HTR-8/SVneo (cell line): Measurements from ENCODE around the gene FGGY.

Experiments used
- DNase-seq: peaks from one replicate; pipeline ENCODE4 v3.0.0; 2011; ENCODE audit warnings: low spot score, mixed read lengths; ENCODE audit not compliant: insufficient read length
- FAIRE-seq: peaks from 2 replicates; lab custom pipeline; 2011; peaks lifted over from hg19 to GRCh38; lab: Jason Lieb, UNC

The FGGY gene

DNA sequence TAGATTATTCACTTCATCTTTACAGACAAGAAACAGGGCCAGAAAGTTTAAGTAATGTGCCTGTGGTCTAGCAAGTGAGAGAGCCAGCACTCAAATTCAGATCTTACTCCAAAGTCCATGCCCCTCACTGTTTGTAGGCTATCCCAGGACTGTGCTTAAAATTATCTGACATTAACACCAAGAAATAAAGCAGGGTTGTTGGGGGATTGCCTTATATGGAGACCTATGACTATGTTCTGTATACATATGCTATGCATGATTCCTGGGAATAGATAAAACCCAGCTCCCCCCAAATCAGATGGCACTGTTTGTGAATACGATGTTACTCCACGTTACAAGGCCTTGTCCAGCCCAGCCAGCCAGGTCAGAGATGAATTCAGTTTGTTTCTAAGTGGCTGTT, 386.3 kb downstream of the FGGY start:
- FAIRE-seq (no peak), DNase-seq (no peak)

DNA sequence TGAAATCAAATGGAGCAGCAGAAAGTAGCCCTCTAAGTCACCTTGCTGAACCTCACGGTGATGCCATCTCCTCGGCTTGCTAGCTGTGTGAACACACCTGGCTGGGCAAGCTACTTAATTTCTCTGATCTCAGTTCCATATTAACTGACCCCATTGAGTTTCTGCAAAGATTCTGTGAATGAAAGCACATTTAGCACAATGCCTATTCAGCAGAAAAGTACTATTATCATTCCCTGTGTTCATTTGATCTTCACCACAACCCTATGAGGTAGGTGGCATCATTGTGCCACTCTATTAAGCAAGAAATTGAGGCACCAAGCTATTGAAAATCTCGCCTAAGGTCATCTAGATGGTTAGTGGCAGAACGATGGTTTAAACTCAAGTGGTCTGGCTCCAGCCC, 387.8 kb downstream of the FGGY start:
- DNase-seq (no peak), FAIRE-seq (no peak)

- FAIRE-seq: no peak
Observed at GRCh38 chr1:59685101-59685500, 388.2 kb downstream of the FGGY start.

GRCh38 chr1:59685666-59686065, 388.8 kb downstream of the FGGY start:
- no peak for FAIRE-seq
- no peak for DNase-seq

More at GRCh38 chr1:59685101-59685500, 388.2 kb downstream of the FGGY start:
- DNase-seq: no peak

- no peak for DNase-seq
- FAIRE-seq: no peak
Observed at GRCh38 chr1:59686170-59686569, 389.3 kb downstream of the FGGY start.

DNA sequence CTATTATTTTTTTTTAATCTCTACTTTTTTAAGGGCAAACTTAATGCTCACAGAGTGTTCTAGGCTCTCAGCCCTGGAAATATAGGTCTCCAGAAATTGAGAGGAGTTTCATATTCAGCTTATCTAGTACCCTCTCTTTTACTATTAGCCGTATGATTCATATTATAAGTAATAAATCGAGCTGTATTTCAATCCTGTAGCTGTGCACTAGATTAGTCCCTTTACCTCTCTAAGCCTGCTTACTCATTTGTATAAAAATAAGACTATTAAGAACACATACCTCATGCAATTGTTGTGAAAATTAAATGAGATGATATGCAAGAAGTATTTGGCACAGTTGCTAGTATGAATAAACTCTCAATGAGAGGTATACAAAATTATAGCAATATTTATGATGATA, 389.7 kb downstream of the FGGY start:
- DNase-seq (no peak), FAIRE-seq (no peak)

- FAIRE-seq: no peak
Observed at GRCh38 chr1:59687081-59687480, 390.2 kb downstream of the FGGY start.

GRCh38 chr1:59688976-59689375, 392.1 kb downstream of the FGGY start:
- FAIRE-seq (no peak), DNase-seq (no peak)

More at GRCh38 chr1:59687081-59687480, 390.2 kb downstream of the FGGY start:
- DNase-seq: no peak

GRCh38 chr1:59689730-59690129, 392.8 kb downstream of the FGGY start:
- FAIRE-seq (no peak), DNase-seq (no peak)

DNA sequence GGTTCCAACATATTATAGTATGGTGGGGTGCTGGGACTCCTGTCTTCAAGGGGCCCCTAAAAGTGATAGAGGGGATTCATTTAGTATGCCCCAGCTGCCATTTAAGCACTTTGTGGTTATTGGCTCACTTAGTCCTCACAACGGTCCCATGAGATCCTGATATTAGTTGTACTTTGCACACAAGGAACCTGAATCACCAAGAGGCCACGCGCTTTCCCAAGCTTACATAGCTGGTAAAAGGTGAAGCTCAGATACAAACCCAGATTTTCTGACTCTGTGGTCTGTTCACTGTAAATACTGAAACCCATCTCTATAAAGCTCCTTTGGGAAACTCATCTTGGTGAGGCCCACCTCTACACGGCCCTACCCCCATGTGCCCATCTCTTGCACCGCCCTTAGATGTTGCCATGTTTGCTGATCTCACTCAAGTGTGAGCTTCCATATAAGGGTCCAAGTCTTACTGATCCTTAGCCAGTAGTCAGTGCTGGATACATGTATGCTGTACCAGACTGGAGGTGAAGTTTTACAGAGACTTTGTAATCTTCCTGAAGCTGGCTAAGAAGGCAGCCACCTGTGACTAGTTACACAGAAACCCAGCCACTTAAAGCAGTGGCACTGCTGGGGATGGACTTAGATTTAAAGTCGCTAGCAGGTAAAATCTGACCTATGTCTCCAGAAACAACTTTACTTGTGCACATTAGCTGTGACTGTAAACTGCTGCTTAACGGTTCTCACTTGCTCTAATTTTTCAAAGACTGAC, 393.5 kb downstream of the FGGY start:
- DNase-seq (no peak), FAIRE-seq (no peak)

DNA sequence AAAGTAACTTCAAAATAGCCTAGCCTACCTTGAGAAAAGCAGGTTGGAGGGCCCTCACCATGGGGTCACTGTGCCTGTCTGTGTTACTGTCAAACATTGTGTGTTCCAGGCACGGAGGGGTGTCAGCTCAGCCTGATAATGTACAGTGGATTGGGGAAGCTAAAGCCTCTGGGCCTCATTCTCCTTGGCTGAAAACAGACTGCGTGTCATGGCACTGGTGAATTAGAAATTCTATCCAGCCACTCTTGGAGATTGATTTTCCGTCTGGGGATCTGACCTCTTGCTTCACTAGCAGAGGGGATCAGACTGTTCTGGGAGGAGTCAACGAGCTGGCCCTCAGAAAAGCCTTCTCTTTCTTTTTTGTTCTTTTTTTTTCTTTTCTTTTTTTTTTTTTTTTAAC, 394.4 kb downstream of the FGGY start:
- no peak for DNase-seq
- FAIRE-seq: no peak

DNA sequence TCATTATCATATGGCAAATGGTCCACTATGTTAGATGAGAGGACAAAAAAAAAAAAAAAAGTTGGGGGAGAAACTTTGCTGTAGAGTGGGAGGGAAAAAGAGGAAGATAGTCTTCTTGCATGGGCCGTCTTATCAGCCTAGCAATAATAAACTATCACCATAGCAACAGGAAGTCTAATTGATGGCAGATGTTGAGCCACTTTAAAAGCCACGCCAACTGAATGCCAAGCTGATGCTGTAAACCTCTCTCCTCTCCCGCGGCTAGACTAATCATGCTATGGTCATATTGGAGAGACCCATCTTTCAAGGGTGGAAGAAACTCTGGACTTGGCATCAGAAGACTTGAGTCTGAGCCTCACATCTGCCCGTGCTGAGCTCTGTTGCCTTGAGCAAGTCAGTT, 395.7 kb downstream of the FGGY start:
- no peak for FAIRE-seq
- no peak for DNase-seq

GRCh38 chr1:59693406-59693805, 396.5 kb downstream of the FGGY start:
- DNase-seq (no peak), FAIRE-seq (no peak)

DNA sequence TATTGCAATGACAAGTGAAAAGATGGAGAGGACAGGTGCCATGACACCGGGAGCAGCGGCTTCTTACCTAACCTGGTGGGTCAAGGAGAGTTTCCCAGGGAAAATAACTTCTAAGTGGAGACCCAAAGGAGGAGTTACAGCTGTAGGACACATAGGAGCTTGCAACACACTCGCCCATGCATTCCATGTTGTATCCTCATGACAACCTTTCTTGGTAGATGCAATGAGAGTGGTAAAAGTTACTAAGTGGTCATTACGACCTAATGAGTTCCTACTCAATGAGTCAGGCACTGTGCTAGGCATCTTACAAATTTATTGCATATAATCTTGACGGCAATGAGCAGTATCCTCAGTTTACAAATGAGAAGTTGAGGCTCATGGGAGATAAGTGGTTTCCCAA, 398.4 kb downstream of the FGGY start:
- no peak for DNase-seq
- no peak for FAIRE-seq

DNA sequence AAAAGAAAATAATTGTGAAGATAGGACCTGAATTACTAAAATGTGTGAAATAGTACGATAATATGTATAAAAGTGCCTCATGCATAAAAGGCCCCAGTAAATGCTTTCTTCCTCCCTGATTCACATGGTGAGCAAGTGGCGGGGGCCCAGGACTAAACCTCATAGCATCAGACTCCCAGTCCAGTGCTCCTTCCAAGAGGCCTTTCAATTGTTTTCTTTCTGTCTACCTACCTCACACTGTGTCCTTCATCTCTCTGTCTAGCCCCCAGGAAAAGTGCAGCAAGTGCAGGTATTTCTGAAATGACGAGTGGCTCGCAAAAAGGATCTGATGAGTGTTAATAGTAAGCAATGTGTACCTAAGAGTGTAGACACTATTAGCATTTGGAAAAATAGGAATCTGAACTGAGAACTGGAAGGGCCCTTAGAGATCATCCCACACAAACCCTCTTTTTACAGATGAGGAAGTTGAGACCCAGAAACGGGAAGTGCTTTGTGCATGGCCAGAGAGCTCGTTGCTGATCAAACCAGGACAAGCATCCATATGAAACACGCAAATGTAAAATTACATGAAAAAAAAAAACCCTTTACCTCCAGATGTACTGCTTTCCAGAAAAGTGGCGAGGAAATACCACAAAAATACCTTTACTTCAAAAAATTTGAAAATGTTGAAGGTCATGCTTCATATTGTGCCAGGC, 399.7 kb downstream of the FGGY start:
- DNase-seq: no peak
- no peak for FAIRE-seq

DNA sequence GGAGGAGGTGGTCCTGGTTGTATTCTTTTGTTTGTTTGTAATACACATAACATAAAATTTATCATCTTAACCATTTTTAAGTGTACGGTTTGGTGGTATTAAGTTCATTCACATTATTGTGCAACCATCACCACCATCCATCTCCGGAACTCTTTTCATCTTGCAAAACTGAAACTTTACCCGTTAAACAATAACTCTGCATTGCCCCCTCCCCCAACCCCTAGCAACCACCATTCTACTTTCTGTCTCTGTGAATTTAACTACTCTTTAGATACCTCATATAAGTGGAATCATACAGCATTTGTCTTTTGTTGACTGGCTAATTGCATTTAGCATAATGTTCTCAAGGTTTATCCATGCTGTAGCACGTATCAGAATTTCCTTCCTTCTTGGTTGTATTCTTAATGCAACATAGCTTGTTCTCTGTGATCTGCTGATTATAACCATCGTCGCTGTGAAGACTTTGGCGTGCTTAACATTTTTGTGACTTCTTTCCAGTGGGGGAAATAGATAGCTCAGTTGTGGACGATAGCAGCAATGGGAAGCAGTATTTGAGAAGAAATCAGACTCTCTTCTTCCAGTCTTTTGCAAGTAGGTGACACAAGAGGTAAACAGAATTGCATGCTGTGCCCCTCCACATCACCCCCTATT, 400.4 kb downstream of the FGGY start:
- DNase-seq (no peak), FAIRE-seq (no peak)

GRCh38 chr1:59698386-59698785, 401.5 kb downstream of the FGGY start:
- FAIRE-seq: no peak
- DNase-seq: no peak

GRCh38 chr1:59699227-59699847, 402.4 kb downstream of the FGGY start:
- no peak for FAIRE-seq

DNA sequence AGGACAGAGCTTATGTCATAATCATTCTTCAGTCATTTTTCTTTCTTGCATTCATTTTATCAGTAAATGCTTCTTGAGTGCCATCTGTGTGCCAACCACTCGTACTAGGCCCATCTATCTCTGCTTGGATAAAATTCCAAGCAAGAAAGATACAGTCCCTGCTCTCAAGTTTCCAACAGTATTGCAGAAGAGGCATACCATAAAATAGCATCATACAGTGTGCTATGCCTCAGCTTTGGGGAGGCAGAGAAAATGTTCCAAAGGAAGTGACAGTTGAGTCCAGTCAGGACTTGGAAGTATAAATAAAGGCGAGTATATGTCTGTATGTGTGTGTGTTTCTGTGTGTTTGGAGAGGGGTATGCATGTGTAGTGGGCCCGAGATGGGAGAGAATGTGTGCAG, 404.5 kb downstream of the FGGY start:
- no peak for DNase-seq

More at GRCh38 chr1:59699227-59699847, 402.4 kb downstream of the FGGY start:
- peak; percentile 22 for DNase-seq

DNA sequence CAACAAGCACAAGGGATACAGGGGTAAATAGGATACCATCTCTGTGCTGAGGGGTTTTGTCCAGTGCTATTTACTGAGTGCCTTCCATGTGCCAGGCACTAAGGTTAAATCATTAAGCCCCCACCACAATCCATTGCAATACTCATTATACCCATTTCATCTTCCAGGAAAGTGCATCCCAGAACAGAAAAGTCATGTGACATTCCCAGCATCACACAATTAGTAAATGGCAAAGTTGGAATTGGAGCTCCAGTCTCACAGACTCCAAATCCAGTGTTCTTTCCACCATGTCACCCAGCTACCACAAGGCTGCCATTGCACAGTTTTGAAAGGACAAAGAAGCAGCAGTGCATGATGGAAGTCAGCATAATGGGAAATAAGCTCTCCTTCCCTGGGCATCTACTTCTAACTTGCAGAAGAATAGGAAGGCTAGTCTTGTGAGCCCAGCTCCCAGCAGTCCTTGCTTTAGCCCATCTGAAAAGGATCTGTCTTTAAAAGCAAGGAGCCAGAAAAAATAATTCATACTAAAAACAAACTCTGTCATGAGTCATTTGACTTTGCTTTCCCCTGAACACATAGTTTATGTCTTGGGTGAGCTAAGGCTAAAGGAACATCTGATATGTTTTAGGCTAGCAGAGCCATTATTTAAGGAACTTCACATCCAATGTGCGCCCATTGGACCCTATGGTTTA, 406.5 kb downstream of the FGGY start:
- FAIRE-seq (no peak), DNase-seq (no peak)

More for the DNA sequence above, 404.5 kb downstream of the FGGY start:
- FAIRE-seq: no peak
